ENCODE data around the gene XYLT1. TPM values are rescaled to one million over a fixed set of nuclear protein-coding genes. Genes with fewer than 3 reads are reported as not detected.
A peak's percentile ranks its signal among the peaks of the same experiment; 100 is the strongest.

XYLT1 gene
- total RNA-seq, 2 donors from 2014 or later = 14.4 to 31.3 TPM

DNA sequence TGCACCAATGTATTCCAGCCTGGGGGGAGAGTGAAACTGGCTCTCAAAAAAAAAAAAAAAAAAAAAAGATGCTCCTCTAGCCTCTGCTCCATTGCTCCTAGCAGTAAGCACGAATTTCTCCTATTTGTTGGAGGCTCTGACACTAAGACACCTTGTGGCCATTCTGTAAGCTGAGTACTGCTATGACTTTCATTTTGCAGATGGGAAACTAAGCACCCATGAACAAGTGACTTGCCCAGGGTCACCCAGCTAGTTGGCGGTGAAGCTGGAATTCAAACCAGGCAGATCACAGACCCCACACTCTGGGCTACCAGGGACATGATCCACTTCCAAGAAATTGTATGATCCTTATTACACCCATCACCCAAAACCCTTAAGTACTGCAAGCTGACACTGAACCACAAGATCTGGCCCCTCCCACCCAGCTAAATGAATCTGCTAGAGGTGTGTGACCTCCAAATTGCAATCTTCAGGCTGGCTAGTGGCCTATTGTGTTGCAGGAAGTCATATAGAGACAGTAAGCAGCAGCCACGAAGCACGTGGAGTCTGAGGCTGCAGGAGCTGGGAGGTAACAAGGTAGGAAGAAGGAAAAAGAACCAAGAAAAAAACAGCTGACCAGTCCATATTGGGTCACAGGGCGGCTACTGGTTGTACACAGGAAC, 209.4 kb downstream of the XYLT1 start:
- H3K36me3 ChIP-seq = no peaks in the 10 kb centered on the region
- no peak for DNase-seq (ENCODE audit: low spot score)
- TF ChIP-seq, protein P1, sequence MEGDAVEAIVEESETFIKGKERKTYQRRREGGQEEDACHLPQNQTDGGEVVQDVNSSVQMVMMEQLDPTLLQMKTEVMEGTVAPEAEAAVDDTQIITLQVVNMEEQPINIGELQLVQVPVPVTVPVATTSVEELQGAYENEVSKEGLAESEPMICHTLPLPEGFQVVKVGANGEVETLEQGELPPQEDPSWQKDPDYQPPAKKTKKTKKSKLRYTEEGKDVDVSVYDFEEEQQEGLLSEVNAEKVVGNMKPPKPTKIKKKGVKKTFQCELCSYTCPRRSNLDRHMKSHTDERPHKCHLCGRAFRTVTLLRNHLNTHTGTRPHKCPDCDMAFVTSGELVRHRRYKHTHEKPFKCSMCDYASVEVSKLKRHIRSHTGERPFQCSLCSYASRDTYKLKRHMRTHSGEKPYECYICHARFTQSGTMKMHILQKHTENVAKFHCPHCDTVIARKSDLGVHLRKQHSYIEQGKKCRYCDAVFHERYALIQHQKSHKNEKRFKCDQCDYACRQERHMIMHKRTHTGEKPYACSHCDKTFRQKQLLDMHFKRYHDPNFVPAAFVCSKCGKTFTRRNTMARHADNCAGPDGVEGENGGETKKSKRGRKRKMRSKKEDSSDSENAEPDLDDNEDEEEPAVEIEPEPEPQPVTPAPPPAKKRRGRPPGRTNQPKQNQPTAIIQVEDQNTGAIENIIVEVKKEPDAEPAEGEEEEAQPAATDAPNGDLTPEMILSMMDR (IDR thresholded peaks at IDR 0.05) = no peak

DNA sequence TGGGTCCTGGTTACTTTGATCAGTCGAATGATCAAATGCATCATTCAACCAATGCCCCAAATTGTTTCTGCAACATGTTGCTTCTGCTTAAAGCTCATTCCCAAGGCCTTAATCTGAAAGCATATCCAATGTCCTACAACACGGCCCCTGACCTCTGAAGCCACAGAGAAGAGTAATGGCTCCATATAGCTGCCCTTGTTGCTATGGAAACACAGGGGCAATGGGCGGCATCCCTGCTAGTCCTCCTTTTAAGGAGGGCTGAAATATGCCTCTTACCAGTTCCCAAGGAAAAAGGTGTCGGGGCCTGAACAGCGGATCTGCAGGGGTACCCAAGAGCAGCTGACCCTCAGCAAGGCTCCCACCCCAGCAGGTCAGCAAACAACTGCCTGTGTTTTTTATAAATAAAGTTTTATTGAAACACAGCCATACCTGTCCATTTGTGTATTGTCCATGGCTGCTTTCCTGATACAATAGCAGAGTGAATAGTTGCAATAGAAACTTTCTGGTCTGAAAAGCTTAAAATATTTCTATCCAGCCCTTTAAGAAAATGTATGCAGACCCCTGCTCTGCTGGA, 210.4 kb downstream of the XYLT1 start:
- no peaks in the 10 kb centered on the region for H3K4me1 ChIP-seq
- no peaks in the 10 kb centered on the region for H3K36me3 ChIP-seq
- H3K27me3 ChIP-seq = no peaks in the 10 kb centered on the region
- TF ChIP-seq, protein P1 (IDR thresholded peaks at IDR 0.05) = no peak
- H3K27ac ChIP-seq = no peak overlapping the region
- H3K9me3 ChIP-seq = no peaks in the 10 kb centered on the region
- DNase-seq (ENCODE audit: low spot score) = no peak
- H3K4me3 ChIP-seq = no peak overlapping the region

More for the DNA sequence above, 209.4 kb downstream of the XYLT1 start:
- Histone ChIP-seq H3K4me1 (no peaks in the 10 kb centered on the region), H3K27ac (no peak overlapping the region), H3K9me3 (no peaks in the 10 kb centered on the region), H3K27me3 (no peaks in the 10 kb centered on the region), H3K4me3 (no peak overlapping the region)

DNA sequence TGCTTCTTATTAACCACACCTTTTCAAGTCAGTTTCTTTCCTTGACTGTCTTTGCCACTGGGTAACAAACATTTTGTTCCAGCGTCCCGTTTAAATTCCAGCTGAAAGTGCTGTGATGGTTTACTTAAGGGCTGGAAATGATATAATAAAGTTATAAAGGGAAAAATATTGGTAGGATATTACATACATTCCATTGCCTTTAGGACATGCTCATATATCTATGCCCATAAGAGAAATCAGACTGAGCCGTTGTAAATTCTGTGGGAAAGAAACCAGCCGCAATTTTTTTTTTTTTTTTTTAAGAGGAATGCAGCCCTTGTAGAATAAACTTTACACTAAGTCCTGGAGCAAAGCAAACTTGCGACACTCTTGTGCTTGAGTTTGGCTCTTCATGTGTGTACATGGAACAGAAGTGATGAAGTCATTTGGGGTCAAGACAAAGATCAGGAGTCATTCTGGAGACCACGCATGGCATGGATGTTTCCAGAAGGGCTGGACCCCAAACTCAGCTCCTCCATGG, 210.9 kb downstream of the XYLT1 start:
- H3K4me3 ChIP-seq = no peak overlapping the region
- H3K9me3 ChIP-seq = no peaks in the 10 kb centered on the region
- no peak for DNase-seq (ENCODE audit: low spot score)
- H3K27ac ChIP-seq = no peak overlapping the region
- H3K27me3 ChIP-seq = no peaks in the 10 kb centered on the region
- TF ChIP-seq, protein P1 (IDR thresholded peaks at IDR 0.05) = no peak
- H3K4me1 ChIP-seq = no peaks in the 10 kb centered on the region
- no peaks in the 10 kb centered on the region for H3K36me3 ChIP-seq

DNA sequence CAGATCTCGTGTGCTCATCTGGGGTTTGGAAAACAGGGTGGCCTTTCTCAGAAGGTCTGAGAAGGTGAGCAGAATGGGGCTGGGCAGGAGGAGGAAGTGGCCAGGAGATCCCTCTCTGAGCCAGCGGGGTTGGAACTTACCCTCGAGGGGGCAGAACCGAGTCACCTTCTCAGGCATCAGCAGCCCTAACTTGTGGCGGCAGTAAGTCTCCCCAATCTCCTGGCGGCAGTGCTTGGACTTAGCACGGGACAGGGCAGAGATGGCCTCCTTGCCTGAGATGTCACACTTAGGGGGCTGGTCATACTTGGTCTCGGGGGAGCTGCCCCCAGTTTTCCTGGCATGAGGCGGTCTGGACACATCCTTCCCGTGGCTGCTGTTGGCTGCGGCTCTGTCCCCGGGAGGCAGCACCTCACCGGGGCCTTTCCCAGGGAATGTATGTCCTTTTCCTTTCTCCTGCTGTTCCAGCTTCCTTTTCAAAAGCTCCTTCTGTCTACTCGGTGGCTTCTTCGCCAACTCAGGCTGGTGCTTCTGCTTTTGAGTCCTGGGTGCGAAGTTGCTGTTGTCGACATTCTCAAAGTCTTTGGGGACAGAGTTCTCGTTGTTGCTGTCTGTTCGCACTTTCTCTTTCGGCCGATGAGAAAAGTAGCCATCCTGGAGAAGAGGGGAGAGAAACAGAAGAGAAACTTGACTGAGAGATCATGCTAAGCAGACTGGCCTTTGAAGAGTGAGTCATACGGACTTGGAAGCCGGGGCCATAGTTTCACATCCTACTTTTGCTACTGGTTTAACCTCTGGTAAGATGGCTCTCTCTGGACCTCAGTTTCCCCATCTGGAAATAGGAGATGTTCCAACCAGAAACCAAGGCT, 211.7 kb downstream of the XYLT1 start:
- DNase-seq (ENCODE audit: low spot score) = no peak
- peak overlapping the region; percentile 25 to 26 for H3K27ac ChIP-seq
- H3K9me3 ChIP-seq = no peaks in the 10 kb centered on the region
- TF ChIP-seq, protein P1 (IDR thresholded peaks at IDR 0.05) = no peak
- H3K27me3 ChIP-seq = no peaks in the 10 kb centered on the region
- no peaks in the 10 kb centered on the region for H3K36me3 ChIP-seq
- H3K4me1 ChIP-seq = no peaks in the 10 kb centered on the region
- peak overlapping the region in 1 of 2 donors; percentile 6 for H3K4me3 ChIP-seq

DNA sequence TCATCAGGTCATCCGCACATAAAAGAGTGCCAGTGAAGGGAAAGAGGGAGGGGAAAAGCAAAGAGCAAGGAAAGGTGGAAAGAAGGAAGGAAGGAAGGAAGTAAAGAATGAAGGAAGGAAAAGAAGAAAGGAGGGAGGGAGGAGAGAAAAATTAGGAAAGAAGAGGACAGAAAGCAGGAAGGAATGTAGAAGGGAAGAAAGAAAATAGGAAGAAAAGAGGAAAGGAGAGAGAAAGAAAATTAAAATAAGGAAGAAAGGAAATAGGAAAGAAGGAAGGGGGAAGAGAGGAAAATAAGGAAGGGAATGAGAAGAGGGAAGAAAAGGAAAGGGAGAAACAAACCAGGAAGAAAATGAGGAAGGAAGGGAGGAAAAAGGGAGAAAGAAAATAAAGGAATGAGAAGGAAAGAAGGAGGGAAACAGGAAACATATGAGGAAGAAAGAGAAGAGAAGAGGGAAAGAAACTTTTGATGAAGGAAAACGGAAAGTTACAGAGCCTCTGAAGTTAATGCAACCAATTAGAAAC, 212.6 kb downstream of the XYLT1 start:
- Histone ChIP-seq H3K27me3 (no peaks in the 10 kb centered on the region), H3K4me1 (no peaks in the 10 kb centered on the region), H3K4me3 (no peak overlapping the region), H3K9me3 (no peaks in the 10 kb centered on the region), H3K36me3 (no peaks in the 10 kb centered on the region), H3K27ac (no peak overlapping the region)
- no peak for DNase-seq (ENCODE audit: low spot score)
- TF ChIP-seq, protein P1 (IDR thresholded peaks at IDR 0.05) = no peak
